Measurements from ENCODE around the gene PLIN5. TPM values are rescaled to one million over a fixed set of nuclear protein-coding genes. Genes with fewer than 3 reads are reported as not detected.

PLIN5 gene
- total RNA-seq, 1 donor from 2014 or later = 17.2 TPM

- Histone ChIP-seq H3K4me3 (peak overlapping the region; percentile 10), H3K9me3 (no peaks in the 10 kb centered on the region), H3K27me3 (peaks cover 84% of the 10 kb centered on the region), H3K27ac (no peak overlapping the region), H3K4me1 (peaks cover 12% of the 10 kb centered on the region), H3K36me3 (no peaks in the 10 kb centered on the region)
- no peak for DNase-seq
- no peak for TF ChIP-seq CTCF (IDR thresholded peaks at IDR 0.05)
- ATAC-seq = no peak
- intact Hi-C loops (cut with DNase I) = no loop called here
These were observed 46.1 kb upstream of the PLIN5 start for GRCh38 chr19:4580961-4581665.

- TF ChIP-seq CTCF (IDR thresholded peaks at IDR 0.05) = peak; percentile 6
- H3K4me3 ChIP-seq = peak overlapping the region; percentile 10
- peaks cover 77% of the 10 kb centered on the region for H3K27me3 ChIP-seq
- H3K4me1 ChIP-seq = peaks cover 18% of the 10 kb centered on the region
- H3K27ac ChIP-seq = no peak overlapping the region
- intact Hi-C loops (cut with DNase I) = no loop called here
- H3K36me3 ChIP-seq = no peaks in the 10 kb centered on the region
- ATAC-seq (no peak), DNase-seq (no peak)
- no peaks in the 10 kb centered on the region for H3K9me3 ChIP-seq
These were observed 45.2 kb upstream of the PLIN5 start for GRCh38 chr19:4580021-4580901.

- TF ChIP-seq CTCF (IDR thresholded peaks at IDR 0.05) = no peak
- Histone ChIP-seq H3K27me3 (peaks cover 68% of the 10 kb centered on the region), H3K4me3 (no peak overlapping the region), H3K9me3 (no peaks in the 10 kb centered on the region), H3K4me1 (peaks cover 16% of the 10 kb centered on the region), H3K27ac (no peak overlapping the region), H3K36me3 (no peaks in the 10 kb centered on the region)
- ATAC-seq (no peak), DNase-seq (no peak)
- intact Hi-C loops (cut with DNase I) = loop anchor here (10.0 kb wide), 1 partner anchor 55 kb away; the partner anchor contains the start of gene TNFAIP8L1
These were observed 44.4 kb upstream of the PLIN5 start for GRCh38 chr19:4579389-4579788.

GRCh38 chr19:4578552-4579248 lies 43.7 kb upstream of the PLIN5 start:
- DNase-seq = no peak
- no peaks in the 10 kb centered on the region for H3K9me3 ChIP-seq
- intact Hi-C loops (cut with DNase I) = loop anchor here (10.0 kb wide), 1 partner anchor 56 kb away; the partner anchor contains the start of gene TNFAIP8L1
- no peak overlapping the region for H3K27ac ChIP-seq
- H3K36me3 ChIP-seq = no peaks in the 10 kb centered on the region
- ATAC-seq = no peak
- H3K4me3 ChIP-seq = no peak overlapping the region
- TF ChIP-seq CTCF (IDR thresholded peaks at IDR 0.05) = no peak
- peaks cover 61% of the 10 kb centered on the region for H3K27me3 ChIP-seq
- peaks cover 10% of the 10 kb centered on the region for H3K4me1 ChIP-seq

GRCh38 chr19:4577020-4577782 lies 42.2 kb upstream of the PLIN5 start:
- no peak for DNase-seq
- no peak overlapping the region for H3K27ac ChIP-seq
- no peak for TF ChIP-seq CTCF (IDR thresholded peaks at IDR 0.05)
- H3K4me3 ChIP-seq = no peak overlapping the region
- peaks cover 10% of the 10 kb centered on the region for H3K4me1 ChIP-seq
- H3K27me3 ChIP-seq = peaks cover 48% of the 10 kb centered on the region
- no peaks in the 10 kb centered on the region for H3K9me3 ChIP-seq
- intact Hi-C loops (cut with DNase I) = loop anchor here (10.0 kb wide), 1 partner anchor 58 kb away; the partner anchor contains the start of gene TNFAIP8L1
- ATAC-seq = no peak
- H3K36me3 ChIP-seq = no peaks in the 10 kb centered on the region
